Fibroblast of villous mesenchyme (primary cell): ENCODE results near the gene KAZALD1. TPM values are rescaled to one million over a fixed set of nuclear protein-coding genes. Genes with fewer than 3 reads are reported as not detected.

Experiments
- DNase-seq: peaks from one replicate; pipeline ENCODE4 v3.0.0-alpha.2; 2010; ENCODE audit warnings: low read depth
- H3K4me3 ChIP-seq: 2 replicates; pipeline ENCODE4 v1.5.1; 2011; ENCODE audit warnings: low read depth, mild to moderate bottlenecking, low read length
- CTCF ChIP-seq: IDR thresholded peaks from 2 replicates; pipeline ENCODE4 v1.5.1; 2012; ENCODE audit warnings: low read depth, mild to moderate bottlenecking, low read length; ENCODE audit not compliant: insufficient read depth
- total RNA-seq: library from RNA; depleted of rRNA; stranded (reverse); fragments of >200 nt; gene quantifications from 2 replicates; pipeline ENCODE4 v1.2.3, GENCODE V29; 2012

The KAZALD1 gene
- total RNA-seq, 1 donor: 9.1 TPM

GRCh38 chr10:101067356-101068083, 5.7 kb downstream of the KAZALD1 start:
- peak; percentile 83 for DNase-seq
- TF ChIP-seq CTCF: peak; percentile 81
- H3K4me3 ChIP-seq: peak overlapping the region; percentile 69

- no peak for DNase-seq
- no peak overlapping the region for H3K4me3 ChIP-seq
- TF ChIP-seq CTCF: no peak
These were observed 7.7 kb downstream of the KAZALD1 start for GRCh38 chr10:101069441-101069840.

- TF ChIP-seq CTCF: no peak
- no peak overlapping the region for H3K4me3 ChIP-seq
- DNase-seq: no peak
These were observed 8.3 kb downstream of the KAZALD1 start for GRCh38 chr10:101070098-101070497.

GRCh38 chr10:101071267-101071884, 9.6 kb downstream of the KAZALD1 start:
- H3K4me3 ChIP-seq: no peak overlapping the region
- no peak for TF ChIP-seq CTCF
- DNase-seq: no peak

- no peak for DNase-seq
- no peak overlapping the region for H3K4me3 ChIP-seq
- TF ChIP-seq CTCF: no peak
These were observed 10.2 kb downstream of the KAZALD1 start for GRCh38 chr10:101071885-101072433.

- no peak for DNase-seq
- no peak overlapping the region for H3K4me3 ChIP-seq
- TF ChIP-seq CTCF: no peak
These were observed 11.1 kb downstream of the KAZALD1 start for GRCh38 chr10:101072923-101073322.
